Activated T-helper 9 cell treated with anti-CD3 and anti-CD28 coated beads, Interleukin-2, amount 50 U/mL, for 16 hours (primary cell): ENCODE measurements around the gene CELSR1.

ENCODE experiments used
- DNase-seq: peaks from one replicate; pipeline ENCODE4 v3.0.0-alpha.2; 2020; ENCODE audit warnings: low read depth

The CELSR1 gene

GRCh38 chr22:46458525-46458924 is 78.9 kb downstream of the CELSR1 start:
- no peak for DNase-seq

GRCh38 chr22:46457502-46458488 is 79.6 kb downstream of the CELSR1 start:
- no peak for DNase-seq

- no peak for DNase-seq
Observed at GRCh38 chr22:46456818-46457163, 80.6 kb downstream of the CELSR1 start.

- DNase-seq: no peak
Observed at GRCh38 chr22:46455446-46455845, 82.0 kb downstream of the CELSR1 start.

- no peak for DNase-seq
Observed at GRCh38 chr22:46454504-46455269, 82.7 kb downstream of the CELSR1 start.

GRCh38 chr22:46453829-46454503 is 83.5 kb downstream of the CELSR1 start:
- DNase-seq: no peak

GRCh38 chr22:46453006-46453828 is 84.2 kb downstream of the CELSR1 start:
- DNase-seq: no peak

GRCh38 chr22:46452195-46453005 is 85.0 kb downstream of the CELSR1 start:
- DNase-seq: no peak

GRCh38 chr22:46451741-46452140 is 85.7 kb downstream of the CELSR1 start:
- no peak for DNase-seq

- DNase-seq: no peak
Observed at GRCh38 chr22:46450931-46451561, 86.4 kb downstream of the CELSR1 start.

GRCh38 chr22:46449974-46450745 is 87.3 kb downstream of the CELSR1 start:
- no peak for DNase-seq

GRCh38 chr22:46449116-46449691 is 88.2 kb downstream of the CELSR1 start:
- DNase-seq: no peak

GRCh38 chr22:46448333-46448732 is 89.1 kb downstream of the CELSR1 start:
- no peak for DNase-seq

GRCh38 chr22:46447906-46448305 is 89.5 kb downstream of the CELSR1 start:
- no peak for DNase-seq

- DNase-seq: no peak
Observed at GRCh38 chr22:46446799-46447198, 90.6 kb downstream of the CELSR1 start.

GRCh38 chr22:46445771-46446420 is 91.5 kb downstream of the CELSR1 start:
- no peak for DNase-seq

GRCh38 chr22:46444390-46444854 is 93.0 kb downstream of the CELSR1 start:
- no peak for DNase-seq

GRCh38 chr22:46443850-46444389 is 93.5 kb downstream of the CELSR1 start:
- DNase-seq: no peak
